ENCODE data around the gene GIPC1. TPM values are rescaled to one million over a fixed set of nuclear protein-coding genes. Genes with fewer than 3 reads are reported as not detected.

Gene GIPC1
- polyA plus RNA-seq, 2 of the 4 experiments (the other 2 are of a cell fraction): 52.9 to 86.4 TPM

GRCh38 chr19:14471436-14472187, 24.3 kb downstream of the GIPC1 start:
- FAIRE-seq (no peak), DNase-seq (ENCODE audit: low read depth in 1 of 2, low spot score in 1 of 2) (no peak)
- CTCF ChIA-PET: interaction anchor here (0.6 to 2.6 kb wide), 15 partner anchors 8 to 335 kb away, joined by 3 to 12 read pairs (median 4); partner anchors contain the start of genes ASF1B and PKN1

More at GRCh38 chr19:14471436-14472187, 24.3 kb downstream of the GIPC1 start:
- POLR2A ChIA-PET: no interaction called here
- Histone ChIP-seq H3K4me3 (no peak overlapping the region), H3K27ac (peak overlapping the region in 1 of 2 experiments; percentile 65; a peak in 2 of 6 replicates), H3K9me3 (no peaks in the 10 kb centered on the region), H3K4me1 (peaks cover 19% of the 10 kb centered on the region), H3K4me2 (0 out of 3 replicates have a peak overlapping the region, but pooled peaks have one; percentile 20)
- WGBS (ENCODE audit: missing lambda C conversion rate): 90% methylated on average over 22 of the region's 46 CpGs
- ATAC-seq: no peak
- TF ChIP-seq KDM5A (IDR thresholded peaks at IDR 0.05) (no peak), TFCP2L1 (CRISPR knock-in tag; IDR thresholded peaks at IDR 0.05) (no peak), HOXB5 (CRISPR knock-in tag; IDR thresholded peaks at IDR 0.05) (no peak), GATA3 (IDR thresholded peaks at IDR 0.05; ENCODE audit: borderline replicate concordance) (no peak), RCOR1 (IDR thresholded peaks at IDR 0.05; ENCODE audit: low read depth, low read length) (no peak), USF2 (IDR thresholded peaks at IDR 0.05) (no peak), MAX (IDR thresholded peaks at IDR 0.05) (no peak), JUNB (IDR thresholded peaks at IDR 0.05) (no peak), ELK1 (IDR thresholded peaks at IDR 0.05; ENCODE audit: low read depth, low read length) (no peak), MAZ (IDR thresholded peaks at IDR 0.05; ENCODE audit: borderline replicate concordance, low read depth, low read length) (no peak), PBX3 (IDR thresholded peaks at IDR 0.05) (no peak), EHF (CRISPR knock-in tag; IDR thresholded peaks at IDR 0.05) (no peak), REST (IDR thresholded peaks at IDR 0.05) (no peak), KDM1A (IDR thresholded peaks at IDR 0.05; ENCODE audit: low read depth) (no peak), JUN (IDR thresholded peaks at IDR 0.05) (no peak), E2F6 (IDR thresholded peaks at IDR 0.05; ENCODE audit: borderline replicate concordance, low read depth) (no peak), HDAC2 (IDR thresholded peaks at IDR 0.05) (no peak), ESRRA (IDR thresholded peaks at IDR 0.05; ENCODE audit: borderline replicate concordance, low read length) (no peak), CTCF (IDR thresholded peaks at IDR 0.05) (no peak)

Measured in A549 (cell line).